OCI-LY3 (cell line): Measurements from ENCODE around the gene ZNF296.

ENCODE experiments used
- H2AFZ ChIP-seq: fragments of 200-600, 300-600 bp; shearing (Covaris generic); 2 replicates; pipeline ENCODE4 v1.6.0; 2014; ENCODE audit warnings: antibody characterized with exemption, low read depth, low read length
- H3K27ac ChIP-seq: fragments of 200-600, 300-600 bp; sonication (generic); 2 replicates; pipeline ENCODE4 v1.5.1; 2014; ENCODE audit warnings: mild to moderate bottlenecking, low read length, moderate library complexity, mixed read lengths
- H3K27me3 ChIP-seq: fragments of 200-600, 300-600 bp; sonication (generic); 2 replicates; pipeline ENCODE4 v1.6.1; 2014; ENCODE audit warnings: low read depth, low read length, mixed read lengths
- H3K36me3 ChIP-seq: fragments of 200-600, 300-600 bp; sonication (generic); replicated peaks from 2 replicates; pipeline ENCODE3; 2014; ENCODE audit warnings: low read depth, low read length, mixed read lengths
- H3K4me1 ChIP-seq: fragments of 300-600, 200-600 bp; sonication (generic); 2 replicates; pipeline ENCODE4 v1.6.1; 2014; ENCODE audit warnings: low read length, mixed read lengths
- H3K4me2 ChIP-seq: fragments of 200-600, 300-600 bp; sonication (generic); 2 replicates; pipeline ENCODE4 v1.6.1; 2014; ENCODE audit warnings: low read length, mixed read lengths
- H3K4me3 ChIP-seq: fragments of 300-600, 200-600 bp; sonication (generic); 2 replicates; pipeline ENCODE4 v1.5.1; 2014; ENCODE audit warnings: antibody characterized with exemption, mild to moderate bottlenecking, low read length, moderate library complexity
- H3K79me2 ChIP-seq: fragments of 300-600, 200-600 bp; shearing (Covaris generic); 2 replicates; pipeline ENCODE4 v1.6.1; 2014; ENCODE audit warnings: mild to moderate bottlenecking, low read length, mixed read lengths
- H3K9ac ChIP-seq: fragments of 300-600, 200-600 bp; shearing (Covaris generic); 2 replicates; pipeline ENCODE4 v1.6.0; 2014; ENCODE audit warnings: mild to moderate bottlenecking, low read length, moderate library complexity
- H3K9me3 ChIP-seq: fragments of 200-600, 300-600 bp; shearing (Covaris generic); 2 replicates; pipeline ENCODE4 v1.6.1; 2014; ENCODE audit warnings: low read length, mixed read lengths; ENCODE audit not compliant: insufficient read depth
- H4K20me1 ChIP-seq: fragments of 200-600, 300-600 bp; sonication (generic); 2 replicates; pipeline ENCODE4 v1.6.1; 2016; ENCODE audit warnings: low read length, mixed read lengths; ENCODE audit not compliant: insufficient read depth
- CTCF ChIP-seq: fragments of 200-600, 300-600 bp; sonication (generic); IDR thresholded peaks from 2 replicates; pipeline ENCODE4 v1.5.1; 2014; ENCODE audit warnings: antibody characterized with exemption, low read length, low read depth
- EZH2phosphoT487 ChIP-seq: fragments of 200-600 bp; shearing (Covaris generic); IDR thresholded peaks from 2 replicates; pipeline ENCODE4 v1.6.1; 2018; ENCODE audit warnings: antibody characterized with exemption, mixed run types, low read depth

The ZNF296 gene

GRCh38 chr19:45050036-45050435, 26.2 kb downstream of the ZNF296 start:
- Histone ChIP-seq H3K4me3 (no peak overlapping the region), H3K79me2 (peaks cover 74% of the 10 kb centered on the region), H4K20me1 (peaks cover 21% of the 10 kb centered on the region), H3K4me2 (no peak overlapping the region), H3K9ac (no peak overlapping the region), H3K9me3 (no peaks in the 10 kb centered on the region), H2AFZ (no peak overlapping the region), H3K36me3 (peaks cover 51% of the 10 kb centered on the region), H3K27me3 (no peaks in the 10 kb centered on the region), H3K4me1 (peaks cover 23% of the 10 kb centered on the region), H3K27ac (no peak overlapping the region)
- no peak for TF ChIP-seq CTCF
- TF ChIP-seq EZH2phosphoT487: no peak

- Histone ChIP-seq H3K4me1 (peaks cover 23% of the 10 kb centered on the region), H4K20me1 (peaks cover 18% of the 10 kb centered on the region), H3K27ac (no peak overlapping the region), H3K9me3 (no peaks in the 10 kb centered on the region), H3K36me3 (peaks cover 53% of the 10 kb centered on the region), H3K4me3 (no peak overlapping the region), H2AFZ (no peak overlapping the region), H3K27me3 (no peaks in the 10 kb centered on the region), H3K79me2 (peaks cover 82% of the 10 kb centered on the region), H3K4me2 (no peak overlapping the region), H3K9ac (no peak overlapping the region)
- TF ChIP-seq EZH2phosphoT487 (no peak), CTCF (no peak)
Measured at GRCh38 chr19:45049073-45049736, 27.1 kb downstream of the ZNF296 start.

DNA sequence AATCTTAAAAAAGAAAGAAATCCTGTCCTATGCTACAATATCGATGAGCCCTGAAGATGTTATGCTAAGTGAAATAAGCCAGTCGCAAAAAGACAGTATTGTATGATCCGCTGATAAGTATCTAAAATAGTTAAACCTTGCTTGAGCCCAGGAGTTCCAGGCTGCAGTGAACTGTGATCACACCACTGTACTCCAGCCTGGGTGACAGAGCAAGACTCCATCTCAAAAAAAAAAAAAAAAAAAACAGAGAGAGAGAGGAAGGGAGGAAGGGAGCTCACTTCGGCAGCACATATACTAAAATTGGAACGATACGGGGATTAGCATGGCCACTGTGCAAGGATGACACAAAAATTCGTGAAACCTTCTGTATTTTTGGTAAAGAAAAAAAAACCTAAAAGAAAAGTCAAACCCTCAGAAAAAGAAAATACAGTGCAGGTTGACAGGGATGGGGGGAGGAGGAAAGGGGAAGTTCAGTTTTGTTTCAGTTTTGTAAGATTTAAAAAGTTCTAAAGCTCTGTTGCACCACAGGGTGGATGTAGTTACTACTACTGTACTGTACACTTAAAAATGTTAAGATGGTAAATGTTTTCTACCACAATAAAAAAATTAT, 29.0 kb downstream of the ZNF296 start:
- Histone ChIP-seq H3K9me3 (no peaks in the 10 kb centered on the region), H3K36me3 (peaks cover 48% of the 10 kb centered on the region), H3K9ac (peak overlapping the region; percentile 51), H3K27ac (peak overlapping the region; percentile 80), H3K4me1 (peaks cover 23% of the 10 kb centered on the region), H2AFZ (no peak overlapping the region), H4K20me1 (peaks cover 13% of the 10 kb centered on the region), H3K79me2 (peaks cover 82% of the 10 kb centered on the region), H3K27me3 (no peaks in the 10 kb centered on the region), H3K4me3 (peak overlapping the region; percentile 63), H3K4me2 (peak overlapping the region; percentile 68)
- TF ChIP-seq CTCF: peak; percentile 45
- TF ChIP-seq EZH2phosphoT487: no peak

- H3K27ac ChIP-seq: peak overlapping the region; percentile 80
- H4K20me1 ChIP-seq: peaks cover 12% of the 10 kb centered on the region
- peak overlapping the region; percentile 51; the same call in 1 of the 2 replicates for H3K9ac ChIP-seq
- H3K79me2 ChIP-seq: peaks cover 83% of the 10 kb centered on the region
- no peak for TF ChIP-seq CTCF
- no peak for TF ChIP-seq EZH2phosphoT487
- H2AFZ ChIP-seq: no peak overlapping the region
- H3K4me3 ChIP-seq: no peak overlapping the region
- peak overlapping the region; percentile 68; the same call in 1 of the 2 replicates for H3K4me2 ChIP-seq
- H3K9me3 ChIP-seq: no peaks in the 10 kb centered on the region
- H3K27me3 ChIP-seq: no peaks in the 10 kb centered on the region
- peaks cover 48% of the 10 kb centered on the region for H3K36me3 ChIP-seq
- H3K4me1 ChIP-seq: peaks cover 23% of the 10 kb centered on the region
Measured at GRCh38 chr19:45046355-45046754, 29.9 kb downstream of the ZNF296 start.
